Activated T-cell treated with anti-CD3 and anti-CD28 coated beads, Interleukin-2, amount 50 U/mL, for 24 hours (primary cell): ENCODE measurements around the gene PRR5L.
A peak's percentile ranks its signal among the peaks of the same experiment; 100 is the strongest.

Experiments used
- DNase-seq: peaks from one replicate; pipeline ENCODE4 v3.0.0-alpha.2; 2020
- H3K27ac Mint-ChIP-seq: 2 replicates; pipeline ENCODE4 v1.8.0; 2020; ENCODE audit warnings: mild to moderate bottlenecking, mixed read lengths
- H3K27me3 Mint-ChIP-seq: 2 replicates; pipeline ENCODE4 v1.8.0; 2020; ENCODE audit warnings: mixed read lengths
- H3K36me3 Mint-ChIP-seq: 2 replicates; pipeline ENCODE4 v1.8.0; 2020; ENCODE audit warnings: low read depth, mixed read lengths
- H3K4me1 Mint-ChIP-seq: 2 replicates; pipeline ENCODE4 v1.8.0; 2020; ENCODE audit warnings: low read depth, mixed read lengths
- H3K4me3 Mint-ChIP-seq: 2 replicates; pipeline ENCODE4 v1.8.0; 2020; ENCODE audit warnings: mild to moderate bottlenecking, moderate library complexity, mixed read lengths
- H3K9me3 Mint-ChIP-seq: 2 replicates; pipeline ENCODE4 v1.8.0; 2020; ENCODE audit warnings: mixed read lengths

PRR5L gene

GRCh38 chr11:36419791-36420424, 123.8 kb downstream of the PRR5L start:
- no peak for DNase-seq
- Mint-ChIP-seq H3K4me1 (peaks cover 37% of the 10 kb centered on the region), H3K27me3 (peaks cover 3% of the 10 kb centered on the region), H3K4me3 (no peak overlapping the region), H3K36me3 (peaks cover 22% of the 10 kb centered on the region), H3K9me3 (no peaks in the 10 kb centered on the region), H3K27ac (no peak overlapping the region)

- DNase-seq, result no peak
- H3K27me3 Mint-ChIP-seq, result peaks cover 3% of the 10 kb centered on the region
These were observed 125.6 kb downstream of the PRR5L start for GRCh38 chr11:36421546-36422155.

GRCh38 chr11:36425561-36426081, 129.5 kb downstream of the PRR5L start:
- Mint-ChIP-seq H3K9me3 (no peaks in the 10 kb centered on the region), H3K27ac (no peak overlapping the region), H3K36me3 (peaks cover 11% of the 10 kb centered on the region), H3K4me3 (no peak overlapping the region), H3K4me1 (peaks cover 19% of the 10 kb centered on the region), H3K27me3 (peaks cover 3% of the 10 kb centered on the region)
- no peak for DNase-seq

More at GRCh38 chr11:36421546-36422155, 125.6 kb downstream of the PRR5L start:
- Mint-ChIP-seq H3K36me3 (peaks cover 18% of the 10 kb centered on the region), H3K9me3 (no peaks in the 10 kb centered on the region), H3K27ac (peak overlapping the region; percentile 90), H3K4me3 (peak overlapping the region; percentile 43), H3K4me1 (peaks cover 38% of the 10 kb centered on the region)

- Mint-ChIP-seq H3K4me3 (no peak overlapping the region), H3K4me1 (peaks cover 15% of the 10 kb centered on the region), H3K9me3 (no peaks in the 10 kb centered on the region), H3K27me3 (no peaks in the 10 kb centered on the region), H3K27ac (no peak overlapping the region), H3K36me3 (peaks cover 11% of the 10 kb centered on the region)
- no peak for DNase-seq
These were observed 130.2 kb downstream of the PRR5L start for GRCh38 chr11:36426226-36426848.

- Mint-ChIP-seq H3K4me1 (peaks cover 14% of the 10 kb centered on the region), H3K27ac (no peak overlapping the region), H3K9me3 (no peaks in the 10 kb centered on the region), H3K36me3 (peaks cover 15% of the 10 kb centered on the region), H3K27me3 (peaks cover 3% of the 10 kb centered on the region), H3K4me3 (no peak overlapping the region)
- no peak for DNase-seq
These were observed 131.0 kb downstream of the PRR5L start for GRCh38 chr11:36427079-36427478.

GRCh38 chr11:36427876-36428275, 131.8 kb downstream of the PRR5L start:
- Mint-ChIP-seq H3K4me3 (no peak overlapping the region), H3K9me3 (no peaks in the 10 kb centered on the region), H3K36me3 (peaks cover 21% of the 10 kb centered on the region), H3K27me3 (peaks cover 3% of the 10 kb centered on the region), H3K4me1 (peaks cover 16% of the 10 kb centered on the region), H3K27ac (no peak overlapping the region)
- no peak for DNase-seq

GRCh38 chr11:36431429-36432092, 135.5 kb downstream of the PRR5L start:
- Mint-ChIP-seq H3K27ac (peak overlapping the region; percentile 68), H3K36me3 (peaks cover 19% of the 10 kb centered on the region), H3K27me3 (peaks cover 3% of the 10 kb centered on the region), H3K4me3 (no peak overlapping the region), H3K9me3 (no peaks in the 10 kb centered on the region), H3K4me1 (peaks cover 12% of the 10 kb centered on the region)
- peak; percentile 45 for DNase-seq

- H3K4me1 Mint-ChIP-seq, result peaks cover 12% of the 10 kb centered on the region
- H3K27ac Mint-ChIP-seq, result peak overlapping the region; percentile 68
- H3K27me3 Mint-ChIP-seq, result peaks cover 3% of the 10 kb centered on the region
- DNase-seq, result no peak
- H3K9me3 Mint-ChIP-seq, result no peaks in the 10 kb centered on the region
- H3K36me3 Mint-ChIP-seq, result peaks cover 19% of the 10 kb centered on the region
- no peak overlapping the region for H3K4me3 Mint-ChIP-seq
These were observed 136.0 kb downstream of the PRR5L start for GRCh38 chr11:36432093-36432469.

- Mint-ChIP-seq H3K27me3 (peaks cover 3% of the 10 kb centered on the region), H3K27ac (no peak overlapping the region), H3K9me3 (no peaks in the 10 kb centered on the region), H3K4me1 (peaks cover 12% of the 10 kb centered on the region), H3K4me3 (no peak overlapping the region), H3K36me3 (peaks cover 19% of the 10 kb centered on the region)
- no peak for DNase-seq
These were observed 136.7 kb downstream of the PRR5L start for GRCh38 chr11:36432738-36433137.

- Mint-ChIP-seq H3K36me3 (peaks cover 22% of the 10 kb centered on the region), H3K4me3 (no peak overlapping the region), H3K27me3 (peaks cover 3% of the 10 kb centered on the region), H3K4me1 (peaks cover 14% of the 10 kb centered on the region), H3K27ac (no peak overlapping the region), H3K9me3 (no peaks in the 10 kb centered on the region)
- DNase-seq, result no peak
These were observed 140.0 kb downstream of the PRR5L start for GRCh38 chr11:36436064-36436463.

- Mint-ChIP-seq H3K9me3 (no peaks in the 10 kb centered on the region), H3K4me3 (no peak overlapping the region), H3K27me3 (peaks cover 1% of the 10 kb centered on the region), H3K27ac (no peak overlapping the region), H3K4me1 (peaks cover 13% of the 10 kb centered on the region), H3K36me3 (peaks cover 21% of the 10 kb centered on the region)
- no peak for DNase-seq
These were observed 140.5 kb downstream of the PRR5L start for GRCh38 chr11:36436589-36436988.

- peaks cover 11% of the 10 kb centered on the region for H3K4me1 Mint-ChIP-seq
- no peaks in the 10 kb centered on the region for H3K27me3 Mint-ChIP-seq
- peaks cover 16% of the 10 kb centered on the region for H3K36me3 Mint-ChIP-seq
- H3K9me3 Mint-ChIP-seq, result no peaks in the 10 kb centered on the region
- no peak for DNase-seq
- H3K4me3 Mint-ChIP-seq, result no peak overlapping the region
- no peak overlapping the region for H3K27ac Mint-ChIP-seq
These were observed 141.3 kb downstream of the PRR5L start for GRCh38 chr11:36437413-36437812.

GRCh38 chr11:36438126-36438525, 142.0 kb downstream of the PRR5L start:
- H3K27ac Mint-ChIP-seq, result no peak overlapping the region
- H3K9me3 Mint-ChIP-seq, result no peaks in the 10 kb centered on the region
- no peaks in the 10 kb centered on the region for H3K27me3 Mint-ChIP-seq
- no peak for DNase-seq
- H3K36me3 Mint-ChIP-seq, result peaks cover 13% of the 10 kb centered on the region
- no peak overlapping the region for H3K4me3 Mint-ChIP-seq
- H3K4me1 Mint-ChIP-seq, result peaks cover 11% of the 10 kb centered on the region

GRCh38 chr11:36441610-36442208, 145.6 kb downstream of the PRR5L start:
- Mint-ChIP-seq H3K36me3 (peaks cover 8% of the 10 kb centered on the region), H3K27ac (no peak overlapping the region)

More at GRCh38 chr11:36441610-36442208, 145.6 kb downstream of the PRR5L start:
- Mint-ChIP-seq H3K9me3 (no peaks in the 10 kb centered on the region), H3K4me1 (peaks cover 11% of the 10 kb centered on the region), H3K4me3 (no peak overlapping the region), H3K27me3 (no peaks in the 10 kb centered on the region)
- no peak for DNase-seq
